Body of pancreas (tissue), 4 donors: ENCODE data around the gene IGF1R. TPM values are rescaled to one million over a fixed set of nuclear protein-coding genes. Genes with fewer than 3 reads are reported as not detected.
A peak's percentile ranks its signal among the peaks of the same experiment; 100 is the strongest.

Source experiments
- ATAC-seq: fragments of 150-250 bp; one replicate; pipeline ENCODE4 v1.9.1; 2016
- DNase-seq, 4 donors: peaks; one replicate each; pipeline ENCODE4 v3.0.0-alpha.2; 2019
- H3K27ac ChIP-seq, 4 donors: fragments of 200-600 bp; sonication (generic); 1 replicate in 3 of 4; 2 replicates in 1 of 4; pipeline versions ENCODE4 v1.5.1 to v1.6.1; 2016 to 2019; ENCODE audit warnings: mild to moderate bottlenecking in 1 of 4, mixed read lengths in 1 of 4, moderate library complexity in 1 of 4
- H3K27me3 ChIP-seq, 2 donors: fragments of 200-600 bp; sonication (generic); one replicate each; pipeline ENCODE4 v1.6.0; 2016; ENCODE audit warnings: mild to moderate bottlenecking in 1 of 2
- H3K36me3 ChIP-seq, 2 donors: fragments of 200-600 bp; sonication (generic); replicated peaks in 1 of 2; 2 replicates each; pipeline ENCODE4 v1.5.1; 2016; ENCODE audit warnings: low read depth in 2 of 2; ENCODE audit not compliant: insufficient read depth in 1 of 2
- H3K4me1 ChIP-seq: fragments of 200-600 bp; sonication (generic); one replicate; pipeline ENCODE4 v1.6.0; 2016
- H3K4me3 ChIP-seq, 2 donors: fragments of 200-600 bp; sonication (generic); 1 replicate in 1 of 2; 2 replicates in 1 of 2; pipeline ENCODE4 v1.5.1; 2016 to 2019
- H3K9me3 ChIP-seq, 3 donors: fragments of 200-600 bp; sonication (generic); 1 replicate in 2 of 3; 2 replicates in 1 of 3; pipeline ENCODE4 v1.5.1; 2016
- CTCF ChIP-seq, 7 experiments: fragments of 450-650 bp in 4 of 7; fragments of 200-600 bp in 3 of 7; sonication (generic) in 3 of 7; IDR thresholded peaks; one replicate each; pipeline ENCODE4 v1.5.1; 2016 to 2019; ENCODE audit warnings: antibody characterized with exemption in 7 of 7
- POLR2A ChIP-seq, 3 donors: fragments of 450-650 bp; IDR thresholded peaks; one replicate each; pipeline ENCODE4 v1.6.1; 2016; ENCODE audit warnings: antibody characterized with exemption in 3 of 3, mild to moderate bottlenecking in 2 of 3
- WGBS, 2 donors: methylation state at CpG; one replicate each; pipeline ENCODE4 v1.1.5; 2017; 5-methylcytosine and 5-hydroxymethylcytosine counted together
- intact Hi-C: fragments of 100-400 bp; cut with DNase I; formaldehyde crosslinking; loops from one replicate; pipeline ENCODE4 v1.15.1; 2023
- total RNA-seq, 2 donors: library from RNA; depleted of rRNA; stranded (reverse); fragments of >200 nt; gene quantifications; one replicate each; pipeline ENCODE4 v1.1.0, GENCODE V29; 2016

Gene IGF1R
- total RNA-seq, 2 donors from 2014 or later, result 34.8 to 55.7 TPM

GRCh38 chr15:98727115-98728040 lies 79.0 kb downstream of the IGF1R start:
- DNase-seq (peak; percentile 79 to 94 (median 86)), ATAC-seq (peak; percentile 96)
- Histone ChIP-seq H3K4me1 (peaks cover 74% of the 10 kb centered on the region), H3K27me3 (no peaks in the 10 kb centered on the region), H3K4me3 (no peak overlapping the region), H3K36me3 (no peaks in the 10 kb centered on the region), H3K27ac (peak overlapping the region; percentile 86 to 89 (median 86)), H3K9me3 (no peaks in the 10 kb centered on the region)
- no peak for TF ChIP-seq CTCF (IDR thresholded peaks at IDR 0.05)
- TF ChIP-seq POLR2A (IDR thresholded peaks at IDR 0.05), result peak in 2 of 3 donors; percentile 34 to 54
- WGBS, 2 donors, result 54 to 56% methylated on average over 16 to 20 of the region's 20 CpGs
- intact Hi-C loops, result no loop called here

GRCh38 chr15:98728082-98728810 lies 79.9 kb downstream of the IGF1R start:
- DNase-seq (no peak), ATAC-seq (no peak)
- no peak for TF ChIP-seq CTCF (IDR thresholded peaks at IDR 0.05)
- no peak for TF ChIP-seq POLR2A (IDR thresholded peaks at IDR 0.05)
- 79 to 92% methylated on average over 9 to 12 of the region's 13 CpGs for WGBS, 2 donors
- no peak overlapping the region for H3K4me3 ChIP-seq
- peak overlapping the region; percentile 86 to 88 (median 86) for H3K27ac ChIP-seq
- H3K4me1 ChIP-seq, result peaks cover 72% of the 10 kb centered on the region
- no peaks in the 10 kb centered on the region for H3K36me3 ChIP-seq
- intact Hi-C loops, result no loop called here
- H3K27me3 ChIP-seq, result no peaks in the 10 kb centered on the region
- no peaks in the 10 kb centered on the region for H3K9me3 ChIP-seq

- H3K27me3 ChIP-seq, result no peaks in the 10 kb centered on the region
- intact Hi-C loops, result no loop called here
- peaks cover 72% of the 10 kb centered on the region for H3K4me1 ChIP-seq
- ATAC-seq (no peak), DNase-seq (no peak)
- H3K4me3 ChIP-seq, result no peak overlapping the region
- H3K9me3 ChIP-seq, result no peaks in the 10 kb centered on the region
- peak overlapping the region; percentile 86 to 88 (median 86) for H3K27ac ChIP-seq
- no peaks in the 10 kb centered on the region for H3K36me3 ChIP-seq
- no peak for TF ChIP-seq POLR2A (IDR thresholded peaks at IDR 0.05)
- TF ChIP-seq CTCF (IDR thresholded peaks at IDR 0.05), result no peak
- 14% methylated on average over 2 of the region's 2 CpGs for WGBS, 2 donors
These were observed 80.4 kb downstream of the IGF1R start for GRCh38 chr15:98728811-98729160.

GRCh38 chr15:98729446-98730042 lies 81.2 kb downstream of the IGF1R start:
- H3K27me3 ChIP-seq, result no peaks in the 10 kb centered on the region
- DNase-seq, result peak; percentile 58 to 74 (median 68)
- intact Hi-C loops, result no loop called here

More at GRCh38 chr15:98729446-98730042, 81.2 kb downstream of the IGF1R start:
- Histone ChIP-seq H3K9me3 (no peaks in the 10 kb centered on the region), H3K27ac (peak overlapping the region; percentile 26 to 87 (median 86)), H3K36me3 (no peaks in the 10 kb centered on the region), H3K4me1 (peaks cover 72% of the 10 kb centered on the region), H3K4me3 (no peak overlapping the region)
- peak; percentile 43 for ATAC-seq
- TF ChIP-seq POLR2A (IDR thresholded peaks at IDR 0.05), result no peak
- TF ChIP-seq CTCF (IDR thresholded peaks at IDR 0.05), result peak in 2 of 7 experiments; percentile 10 to 12
- 26 to 27% methylated on average over 3 of the region's 3 CpGs for WGBS, 2 donors
